OCI-M2 (cell line): ENCODE results near the gene ERC1.

Source experiments
- DNase-seq: peaks from one replicate; lab custom pipeline; 2025; ENCODE audit not compliant: unreplicated experiment; lab: John Stamatoyannopoulos, UW

The ERC1 gene

GRCh38 chr12:1471224-1471623, 480.2 kb downstream of the ERC1 start:
- no peak for DNase-seq

- DNase-seq, result no peak
Measured at GRCh38 chr12:1473418-1473817, 482.4 kb downstream of the ERC1 start.

DNA sequence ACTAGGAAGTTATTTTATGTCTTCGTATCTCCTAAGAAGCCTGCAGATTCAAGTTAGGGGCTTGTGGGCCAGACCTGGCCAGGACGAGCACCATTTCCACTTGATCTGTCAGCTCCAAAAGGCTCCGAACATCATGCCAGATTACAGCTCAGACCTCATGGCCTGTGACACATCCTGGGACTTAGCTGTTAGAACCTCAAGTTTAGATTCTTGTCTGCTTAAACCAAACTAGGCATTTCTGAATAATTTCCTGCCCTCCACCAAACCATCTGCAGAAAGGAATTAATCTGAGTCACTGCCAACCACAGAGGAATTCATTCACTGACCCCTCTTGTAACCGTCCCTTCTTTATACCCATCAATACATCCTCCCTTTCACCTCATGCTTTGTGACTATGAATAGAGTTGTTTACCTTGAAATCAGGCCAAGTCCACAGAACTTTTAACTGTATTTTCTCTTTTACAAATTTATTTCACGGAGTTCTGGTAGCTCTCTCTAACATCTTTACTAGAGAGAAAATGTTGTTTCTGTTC, 483.1 kb downstream of the ERC1 start:
- no peak for DNase-seq

DNA sequence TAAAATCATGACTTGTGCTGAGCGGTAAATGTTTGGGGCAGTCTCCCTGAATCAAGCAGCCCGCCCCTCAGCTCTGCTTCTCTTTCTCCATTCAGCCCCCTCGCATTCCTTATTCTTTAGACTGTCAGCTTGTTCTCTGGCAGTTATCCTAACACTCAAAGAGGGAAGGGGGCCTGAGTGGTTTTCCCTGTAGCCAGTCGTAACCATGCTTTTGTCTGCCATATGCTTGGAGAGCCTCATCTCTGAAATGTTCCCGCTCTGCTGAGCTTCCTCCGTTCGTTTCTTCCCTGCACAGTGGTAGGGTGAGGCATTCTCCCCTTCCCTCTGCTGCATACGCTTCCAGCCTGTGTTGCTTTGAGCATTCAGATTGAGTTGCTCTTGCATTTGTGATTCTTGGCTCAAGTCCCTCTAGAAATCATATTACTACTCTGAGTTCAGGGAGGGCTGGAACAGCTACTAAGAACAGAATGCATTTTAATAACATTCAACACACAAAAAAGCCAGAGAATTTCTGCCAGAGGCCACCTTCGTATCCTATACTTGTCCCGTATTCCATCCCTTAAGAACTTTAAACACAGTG, 483.6 kb downstream of the ERC1 start:
- no peak for DNase-seq

- no peak for DNase-seq
Measured at GRCh38 chr12:1479645-1480044, 488.6 kb downstream of the ERC1 start.

DNA sequence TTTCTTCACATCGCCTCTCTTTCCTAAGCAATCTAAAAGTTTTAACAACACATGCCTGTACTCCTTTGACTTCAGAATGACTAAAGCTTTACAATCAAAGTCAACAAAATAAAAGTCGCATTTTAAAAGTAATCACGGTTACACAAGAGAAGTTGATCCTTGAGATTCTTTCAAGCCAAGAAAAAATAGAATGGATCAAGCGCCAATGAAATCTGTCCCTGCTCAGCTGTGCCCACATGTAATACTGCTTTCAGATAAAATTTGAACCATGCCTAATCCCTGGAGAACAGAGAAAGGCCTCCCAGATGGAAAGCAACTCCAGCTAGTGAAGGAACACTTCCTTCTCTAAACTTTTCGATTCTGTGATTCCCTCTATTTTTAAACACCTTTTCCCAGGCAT, 490.3 kb downstream of the ERC1 start:
- DNase-seq, result no peak

GRCh38 chr12:1481906-1482305, 490.9 kb downstream of the ERC1 start:
- DNase-seq, result no peak

- DNase-seq, result no peak
Measured at GRCh38 chr12:1488908-1489381, 497.9 kb downstream of the ERC1 start.

DNA sequence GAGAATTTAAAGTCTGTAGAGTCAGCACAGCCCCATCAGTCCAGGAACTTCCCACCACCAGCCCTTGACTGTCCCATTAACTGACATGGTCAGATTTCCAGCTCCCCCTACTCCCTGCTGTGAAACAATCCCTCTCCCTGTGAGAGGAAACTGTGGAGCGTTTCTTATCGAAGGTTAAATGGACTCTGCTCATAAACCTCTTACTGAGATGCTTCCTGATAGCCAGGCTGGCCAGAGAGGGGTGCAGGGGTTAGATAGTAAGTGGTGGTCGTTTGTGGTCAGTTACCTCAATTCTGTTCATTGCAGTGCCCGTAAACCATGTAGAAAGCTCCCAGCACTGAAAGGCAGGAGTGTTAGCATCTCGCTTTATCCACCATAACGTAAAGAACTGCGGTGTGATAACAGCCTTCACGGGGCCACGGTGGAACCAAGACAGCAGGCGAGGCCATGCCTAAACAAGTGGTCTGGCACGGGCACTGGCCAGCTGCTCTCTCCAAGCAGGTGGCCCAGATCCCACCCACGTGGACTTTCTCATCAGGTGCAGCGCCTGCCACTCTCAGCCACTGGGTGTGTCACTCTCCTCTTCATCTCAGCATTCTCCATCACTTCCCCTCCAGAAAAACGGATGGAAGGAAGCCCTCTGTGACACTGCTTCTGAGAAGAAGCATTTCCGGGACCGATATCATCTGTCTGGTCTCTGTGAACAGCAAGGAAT, 501.1 kb downstream of the ERC1 start:
- peak; percentile 60 for DNase-seq

GRCh38 chr12:1493781-1494565, 502.9 kb downstream of the ERC1 start:
- DNase-seq, result no peak

DNA sequence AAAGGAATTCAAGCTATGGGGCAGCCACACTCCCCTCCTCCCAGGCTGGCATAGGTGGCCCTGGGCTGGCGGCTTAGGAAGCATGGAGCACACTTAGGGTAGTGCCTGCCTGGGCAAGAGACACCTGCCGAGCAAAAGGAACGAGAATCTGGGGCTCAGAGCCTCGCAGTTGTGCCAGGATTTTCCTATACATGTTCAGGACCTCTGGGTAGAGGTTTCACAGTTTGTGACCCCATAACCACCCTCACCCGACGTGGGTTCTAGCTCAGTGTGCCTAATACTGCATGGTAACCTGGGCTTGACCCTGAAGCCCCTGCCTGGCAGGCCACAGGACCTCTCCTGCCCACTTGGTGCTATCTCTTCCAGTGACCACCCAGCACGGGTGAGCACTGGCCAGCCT, 503.8 kb downstream of the ERC1 start:
- DNase-seq, result no peak

GRCh38 chr12:1496162-1496900, 505.3 kb downstream of the ERC1 start:
- DNase-seq, result no peak

DNA sequence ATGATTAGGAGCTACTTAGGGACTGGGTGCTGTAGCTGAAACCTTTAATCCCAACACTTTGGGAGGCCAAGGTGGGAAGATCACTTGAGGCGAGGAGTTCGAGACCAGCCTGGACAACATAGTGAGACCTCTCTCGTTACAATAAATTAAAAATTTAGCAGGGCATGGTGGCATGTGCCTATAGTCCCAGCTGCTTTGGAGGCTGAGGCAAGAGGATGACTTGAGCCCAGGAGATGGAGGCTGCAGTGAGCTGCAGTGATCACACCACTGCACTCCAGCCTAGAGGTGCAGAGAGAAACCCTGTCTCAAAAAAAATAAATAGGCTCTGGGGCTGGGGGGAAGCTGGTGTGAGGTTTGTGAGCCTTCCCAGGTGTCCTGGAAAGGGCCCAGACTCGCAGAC, 506.1 kb downstream of the ERC1 start:
- no peak for DNase-seq

DNA sequence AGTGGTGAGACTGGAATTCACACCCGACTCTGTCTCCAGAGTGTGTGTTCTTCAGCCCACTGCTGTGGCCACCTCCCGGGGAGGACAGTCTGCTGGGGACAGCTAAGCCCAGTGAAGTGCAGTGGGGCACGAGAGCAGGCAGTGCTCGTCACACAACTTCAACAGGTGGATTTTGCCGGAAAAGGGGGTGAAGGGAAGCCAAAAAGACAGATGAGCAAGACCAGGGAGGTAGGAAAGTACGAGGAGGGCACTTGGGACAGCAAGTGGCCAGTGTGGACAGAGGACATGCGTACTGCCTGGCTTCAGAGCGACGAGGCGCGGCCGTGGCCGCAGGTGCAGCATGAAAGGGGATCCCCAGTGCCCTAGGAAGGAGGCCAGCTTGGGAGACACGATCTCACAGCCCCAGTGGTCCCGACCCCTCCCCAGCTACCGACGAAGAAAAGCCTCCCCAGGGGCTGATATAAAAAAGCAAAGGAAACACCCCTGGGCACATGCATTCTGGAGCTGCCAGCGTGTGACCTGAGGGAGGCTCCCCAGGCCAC, 507.2 kb downstream of the ERC1 start:
- DNase-seq, result no peak

DNA sequence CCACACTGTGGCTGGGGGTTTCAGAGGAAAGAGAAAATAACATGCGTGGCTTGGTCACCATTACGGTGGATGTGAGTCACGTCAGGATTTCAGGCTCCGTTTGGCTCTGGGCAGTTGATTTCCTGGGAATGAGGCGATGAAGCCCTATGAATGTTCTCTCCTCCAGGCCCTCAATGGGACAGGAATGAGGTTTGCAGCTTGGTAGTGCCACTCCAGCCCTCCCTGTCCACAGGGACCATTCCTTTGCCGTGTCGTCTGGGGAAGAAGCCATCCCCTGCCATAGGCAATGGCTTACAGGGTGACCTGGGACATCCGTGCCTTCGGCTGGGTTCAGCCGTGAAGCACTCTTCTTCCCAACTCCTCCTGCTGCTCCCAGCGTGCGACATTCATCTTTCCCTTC, 508.3 kb downstream of the ERC1 start:
- DNase-seq, result no peak

- DNase-seq, result no peak
Measured at GRCh38 chr12:1500095-1500801, 509.2 kb downstream of the ERC1 start.

DNA sequence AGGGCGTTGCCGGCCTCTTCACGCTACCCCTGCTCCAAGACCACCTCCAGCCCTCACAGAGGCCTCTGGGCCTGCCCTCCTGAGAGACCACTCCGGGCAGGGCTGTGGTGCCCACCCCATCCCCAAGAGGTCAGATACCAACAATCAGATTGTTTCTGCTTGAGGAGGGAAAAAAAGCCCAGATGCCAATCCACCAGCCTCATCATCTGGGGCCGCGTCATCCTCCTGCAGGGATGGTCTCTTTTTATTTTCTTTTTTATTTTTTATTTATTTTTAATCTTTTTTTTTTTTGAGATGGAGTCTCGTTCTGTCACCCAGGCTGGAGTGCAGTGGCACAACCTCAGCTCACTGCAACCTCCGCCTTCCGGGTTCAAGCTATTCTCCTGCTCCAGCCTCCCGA, 510.0 kb downstream of the ERC1 start:
- no peak for DNase-seq

DNA sequence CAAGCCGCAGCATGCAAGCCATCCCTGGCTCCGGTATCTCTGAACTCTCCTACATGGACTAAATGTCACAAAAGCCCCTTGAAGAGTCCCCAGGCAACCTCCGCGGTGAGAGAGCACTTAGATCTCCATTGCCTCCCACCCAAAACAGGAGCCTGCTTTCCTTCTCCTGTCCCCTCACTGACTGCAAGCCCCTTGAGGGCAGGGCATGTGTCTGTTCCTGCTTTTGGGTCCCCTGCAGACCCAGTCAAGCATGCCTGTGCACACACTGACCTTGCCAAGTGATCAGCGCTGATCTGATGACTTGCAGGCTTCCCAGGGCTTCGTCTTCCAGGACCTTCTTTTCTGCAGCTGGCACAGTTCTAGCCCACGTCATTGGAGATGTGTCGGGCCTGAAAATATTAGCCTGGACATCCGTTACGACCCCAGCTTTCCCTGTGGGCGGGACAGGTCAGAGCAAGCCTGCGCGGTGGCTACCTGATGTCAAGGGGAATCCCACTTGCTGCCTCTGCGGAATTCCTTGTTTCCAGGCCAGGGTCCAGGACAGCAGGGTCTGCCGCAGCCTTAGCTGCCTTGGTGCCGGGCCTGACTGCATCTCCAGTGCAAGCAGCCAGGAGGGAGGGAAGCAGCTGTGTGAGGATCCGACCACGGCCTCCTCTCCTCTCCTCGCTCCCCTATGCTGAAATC, 510.8 kb downstream of the ERC1 start:
- no peak for DNase-seq

DNA sequence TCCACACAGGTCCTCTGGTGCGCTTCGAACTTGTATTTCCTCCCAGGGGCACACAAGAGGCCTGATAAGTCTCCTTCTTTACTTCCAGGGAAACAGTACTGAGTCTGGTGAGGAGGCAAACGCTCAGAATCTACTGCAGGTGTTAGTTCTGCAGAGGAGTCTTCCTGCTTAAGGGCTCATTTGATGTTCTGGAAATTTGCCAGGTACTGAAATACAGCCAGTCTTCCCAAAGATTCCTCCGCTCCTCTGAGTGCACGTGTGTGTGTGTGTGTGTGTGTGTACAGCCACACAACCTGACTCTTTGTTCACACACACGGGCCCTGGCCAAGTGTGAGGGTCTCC, 511.3 kb downstream of the ERC1 start:
- no peak for DNase-seq

- no peak for DNase-seq
Measured at GRCh38 chr12:1502831-1503230, 511.8 kb downstream of the ERC1 start.
